Effector CD8-positive, alpha-beta T cell (primary cell): Measurements from ENCODE around the gene EVC.
"Not testable (repeated sequence)": the region's sequence is repeated elsewhere in the genome, so short reads cannot be mapped to it uniquely, and the experiment has no call there.

Experiments used
- DNase-seq: peaks from one replicate; lab custom pipeline; 2025; lab: John Stamatoyannopoulos, UW

Gene EVC

DNA sequence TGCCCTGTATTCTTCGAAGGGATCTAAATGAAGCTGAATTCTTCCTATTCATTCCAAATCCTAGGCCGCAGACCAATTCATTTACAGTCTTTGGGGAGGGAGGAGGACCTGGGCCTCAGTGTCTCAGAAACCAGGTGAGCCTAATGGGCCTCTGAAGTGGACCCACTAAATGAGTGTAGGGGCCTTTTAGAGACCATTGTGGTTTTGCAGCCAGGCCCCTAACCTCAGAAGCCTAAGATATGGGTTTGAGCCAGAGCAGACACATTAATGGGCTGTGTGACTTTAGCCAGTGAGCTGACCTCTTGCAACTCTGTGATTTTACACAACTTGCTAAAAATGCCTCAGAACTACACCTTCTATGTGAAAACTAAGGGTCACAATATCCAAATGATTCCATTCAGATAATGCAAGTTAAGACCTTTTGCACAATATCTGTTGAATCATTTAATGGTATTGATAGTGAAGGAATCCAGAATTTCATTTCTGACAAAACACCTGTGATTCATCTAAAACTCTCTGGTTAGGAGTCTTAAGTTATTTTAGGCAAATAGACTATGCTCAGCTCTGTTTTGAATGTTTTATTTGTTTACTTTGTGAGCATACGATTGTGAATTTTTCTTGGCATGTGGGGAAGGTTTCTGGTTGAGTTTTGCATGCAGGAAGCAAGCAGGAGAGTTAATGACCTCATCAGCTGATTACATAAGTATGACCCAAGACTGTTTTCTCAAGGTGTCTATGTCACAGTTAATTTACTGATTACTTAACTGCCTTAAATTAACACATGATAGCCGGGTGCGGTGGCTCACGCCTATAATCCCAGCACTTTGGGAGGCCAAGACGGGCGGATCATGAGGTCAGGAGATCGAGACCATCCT lies 75.0 kb downstream of the EVC start:
- DNase-seq, result no peak

DNA sequence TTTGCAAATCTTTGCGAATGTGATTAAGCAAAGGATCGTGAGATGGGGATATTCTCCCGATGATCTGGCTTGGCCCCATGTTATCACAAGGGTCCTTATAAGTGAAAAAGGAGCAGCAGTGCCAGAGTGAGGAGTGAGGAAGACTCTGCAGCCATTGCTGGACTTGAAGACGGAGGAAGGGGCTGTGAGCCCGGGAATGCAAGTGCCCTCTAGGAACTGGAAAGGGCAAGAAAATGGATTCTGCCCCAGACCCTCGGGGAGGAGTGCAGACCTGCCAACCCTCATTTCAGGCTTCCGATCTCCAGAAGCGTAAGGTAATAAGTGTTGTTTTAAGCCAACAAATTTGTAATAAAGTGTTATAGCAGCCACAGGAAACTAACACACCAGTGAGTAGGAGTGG lies 76.3 kb downstream of the EVC start:
- no peak for DNase-seq

DNA sequence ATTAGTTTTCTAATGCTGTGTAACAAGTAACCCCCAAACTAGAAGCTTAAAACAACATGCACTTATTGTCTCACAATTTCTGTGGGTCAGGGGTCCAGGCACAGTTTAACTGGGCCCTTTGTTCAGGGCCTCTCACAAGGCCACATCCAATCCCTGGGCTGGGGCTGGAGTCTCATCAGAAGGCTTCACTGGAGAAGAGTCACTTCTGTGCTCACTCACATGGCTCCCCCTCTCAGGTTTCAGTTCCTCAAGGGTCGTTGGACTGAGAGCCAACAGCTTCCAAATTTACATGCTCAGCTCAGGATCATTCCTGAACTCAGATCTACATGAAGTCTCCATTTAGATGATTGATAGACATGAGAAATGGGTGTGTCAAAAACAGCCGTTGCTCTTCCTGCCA lies 77.1 kb downstream of the EVC start:
- DNase-seq, result no peak

DNA sequence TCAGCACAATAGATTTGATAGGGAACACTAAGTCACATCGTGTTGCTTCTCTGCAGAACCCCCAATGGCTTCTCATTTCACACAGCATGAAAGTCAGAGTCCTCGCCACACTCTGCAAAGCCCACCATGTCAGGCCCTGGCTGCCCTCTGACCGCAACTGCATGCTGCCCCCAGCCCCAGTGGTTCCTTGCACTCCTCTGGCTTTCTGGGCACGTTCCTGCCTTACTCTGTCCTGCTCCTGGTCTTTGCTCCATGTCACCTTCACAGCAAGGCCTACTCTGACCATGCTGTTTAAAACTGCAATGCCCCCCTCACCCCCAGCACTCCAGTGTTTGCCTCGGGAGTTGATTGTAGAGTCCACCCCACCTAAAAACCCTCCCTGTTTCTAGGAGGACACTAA lies 78.1 kb downstream of the EVC start:
- DNase-seq, result no peak

DNA sequence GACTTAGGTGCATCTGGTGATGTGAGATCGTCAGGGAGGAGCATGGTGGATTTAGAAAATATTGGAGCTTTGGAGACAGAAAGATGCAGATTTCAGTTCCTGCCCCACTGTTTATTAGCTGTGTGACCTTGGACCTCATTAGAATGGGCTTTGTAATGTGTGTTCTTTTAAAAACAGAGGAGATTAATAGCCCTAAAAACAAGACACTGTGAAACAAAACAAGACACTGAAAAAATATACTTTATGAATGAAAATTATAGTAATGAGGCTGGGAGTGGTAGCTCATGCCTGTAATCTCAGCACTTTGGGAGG lies 79.5 kb downstream of the EVC start:
- no peak for DNase-seq

DNA sequence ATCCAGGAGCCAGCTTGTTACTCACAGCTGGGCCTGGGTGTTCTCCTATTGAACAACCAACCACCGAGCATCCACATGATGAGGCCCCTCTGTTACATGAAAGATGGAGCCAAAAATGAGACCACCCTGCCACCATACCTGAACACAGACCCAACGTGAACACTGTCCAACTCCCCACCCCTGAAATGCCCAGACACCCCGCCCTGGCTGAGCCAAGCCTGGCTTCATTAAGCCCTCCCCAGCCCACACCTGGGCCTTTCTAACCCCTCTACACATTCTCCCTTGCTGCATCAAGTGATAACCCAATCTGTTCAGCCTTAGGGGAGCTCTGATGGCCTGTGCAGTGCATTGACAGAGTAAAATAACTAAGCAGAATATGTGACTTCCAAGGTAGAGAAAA lies 80.7 kb downstream of the EVC start:
- DNase-seq, result no peak

DNA sequence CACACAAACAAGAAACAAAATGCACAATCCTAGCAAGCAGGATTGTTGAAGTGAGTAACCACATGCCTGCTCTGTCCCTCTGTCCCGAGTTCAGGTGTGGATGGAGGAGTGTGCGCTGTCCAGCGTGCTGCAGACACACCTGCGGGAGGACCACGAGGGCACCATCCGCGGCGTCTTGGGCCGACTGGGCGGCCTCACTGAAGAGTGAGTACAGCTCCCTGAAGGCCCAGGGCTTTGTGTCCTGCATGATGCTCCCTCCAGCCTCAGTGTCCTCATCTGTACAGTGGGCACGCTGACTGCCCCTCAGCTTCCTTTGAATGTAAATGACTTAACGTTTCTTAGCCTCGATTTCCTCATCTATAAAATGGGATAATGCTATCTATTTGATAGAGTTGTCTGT lies 82.5 kb downstream of the EVC start:
- DNase-seq, result no peak

DNA sequence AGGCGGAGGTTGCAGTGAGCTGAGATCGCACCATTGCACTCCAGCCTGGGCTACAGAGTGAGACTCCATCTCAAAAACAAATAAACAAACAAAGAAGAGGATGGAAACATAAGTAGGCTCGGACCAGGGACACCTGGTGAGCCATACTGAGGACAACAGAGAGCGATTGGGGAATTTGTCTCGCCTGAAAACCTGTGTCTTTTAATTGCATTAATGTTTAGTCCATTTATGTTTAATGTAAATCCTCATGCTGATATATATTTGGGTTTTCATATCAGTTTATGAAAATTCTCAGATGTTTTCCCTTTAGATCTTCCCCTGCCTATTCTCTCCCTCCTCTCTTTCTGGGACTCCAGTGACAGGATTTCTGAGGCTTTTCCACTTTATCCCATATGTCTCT lies 84.6 kb downstream of the EVC start:
- no peak for DNase-seq

DNA sequence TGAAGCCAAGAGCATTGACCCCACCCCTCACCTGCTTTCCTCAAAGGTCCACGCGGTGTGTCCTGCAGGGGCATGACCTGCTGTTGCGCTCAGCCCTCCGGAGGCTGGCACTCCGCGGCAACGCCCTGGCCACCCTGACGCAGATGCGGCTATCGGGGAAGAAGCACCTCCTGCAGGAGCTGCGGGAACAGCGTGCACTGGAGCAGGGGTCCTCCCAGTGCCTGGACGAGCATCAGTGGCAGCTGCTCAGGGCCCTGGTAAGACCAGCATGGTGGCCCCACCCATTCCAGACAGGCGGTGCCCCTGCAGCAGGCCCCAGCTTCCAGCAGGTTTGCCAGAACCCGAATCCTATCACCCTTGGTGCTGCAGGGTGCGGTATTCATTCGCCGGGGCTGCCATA lies 86.0 kb downstream of the EVC start:
- no peak for DNase-seq

DNA sequence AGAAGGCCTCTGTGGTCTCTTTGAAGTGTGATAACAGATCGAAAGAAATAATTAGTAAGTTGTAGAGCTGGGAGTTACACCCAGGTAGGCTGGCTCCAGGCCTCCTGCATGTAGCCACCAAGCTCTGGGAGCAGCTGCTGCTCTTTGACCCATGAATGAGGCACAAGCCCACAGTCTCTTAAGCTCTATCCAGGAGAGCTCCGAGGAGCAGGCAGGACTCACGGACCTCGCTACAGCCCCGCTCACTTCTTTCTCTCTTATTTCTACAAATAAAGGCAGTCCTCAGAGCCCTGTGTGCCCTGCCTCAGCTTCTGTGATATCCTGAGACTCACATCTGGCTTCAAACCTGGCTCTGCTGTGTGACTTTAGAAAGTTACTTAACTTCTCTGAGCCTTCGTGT lies 86.9 kb downstream of the EVC start:
- DNase-seq, result no peak

DNA sequence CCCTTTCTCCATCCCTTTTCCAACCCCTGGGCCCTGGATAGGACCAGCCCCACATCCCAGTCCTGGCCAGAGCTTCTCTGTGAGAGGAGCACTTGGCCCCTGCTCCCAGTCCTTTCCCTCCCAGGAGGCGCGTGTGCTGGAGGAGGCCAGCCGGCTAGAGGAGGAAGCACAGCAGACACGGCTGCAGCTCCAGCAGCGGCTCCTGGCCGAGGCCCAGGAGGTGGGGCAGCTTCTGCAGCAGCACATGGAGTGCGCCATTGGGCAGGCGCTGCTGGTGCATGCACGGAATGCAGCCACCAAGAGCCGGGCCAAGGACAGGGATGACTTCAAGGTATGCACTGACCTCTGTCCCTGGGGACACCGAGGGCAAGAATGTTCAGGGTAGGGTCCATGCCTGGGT lies 87.5 kb downstream of the EVC start:
- DNase-seq, result no peak

DNA sequence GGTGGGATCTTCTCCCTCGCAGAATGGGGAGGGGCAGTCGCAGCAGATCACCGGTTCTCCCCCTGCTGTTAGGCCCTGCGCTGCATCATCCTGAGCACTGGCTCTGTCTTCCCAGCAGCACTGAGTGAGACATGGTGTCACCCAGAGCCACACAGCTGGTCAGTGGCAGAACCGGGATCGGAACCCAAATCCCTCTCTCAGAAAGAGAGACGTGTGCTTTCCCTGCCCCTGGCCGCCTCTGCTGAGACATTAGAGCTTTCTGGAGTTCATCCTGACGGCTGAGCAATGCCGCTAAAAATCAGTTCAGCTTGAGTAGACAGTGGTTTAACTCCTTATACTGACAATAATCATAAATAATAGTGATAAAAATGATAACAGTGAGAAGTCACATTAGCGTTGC lies 87.9 kb downstream of the EVC start:
- no peak for DNase-seq

DNA sequence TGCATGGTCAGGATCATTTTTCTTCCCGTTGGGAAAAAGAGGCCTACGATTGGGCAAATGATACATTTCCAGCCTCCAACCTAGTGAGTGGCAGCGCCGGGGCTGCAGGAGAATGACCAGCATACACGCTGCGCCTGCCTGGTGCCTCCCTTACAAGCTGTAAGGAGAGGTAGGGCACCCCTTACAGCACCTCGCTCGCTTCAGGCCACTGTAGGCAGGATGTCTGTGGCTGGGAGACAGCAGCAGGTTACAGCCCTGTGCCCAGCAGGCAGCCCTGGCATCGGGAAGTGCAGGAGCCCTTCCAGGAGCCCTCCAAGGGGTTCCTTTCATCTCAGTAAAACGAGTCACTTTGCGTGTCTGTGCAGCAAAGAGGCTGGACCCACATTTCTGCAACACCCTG lies 88.4 kb downstream of the EVC start:
- DNase-seq, result no peak

DNA sequence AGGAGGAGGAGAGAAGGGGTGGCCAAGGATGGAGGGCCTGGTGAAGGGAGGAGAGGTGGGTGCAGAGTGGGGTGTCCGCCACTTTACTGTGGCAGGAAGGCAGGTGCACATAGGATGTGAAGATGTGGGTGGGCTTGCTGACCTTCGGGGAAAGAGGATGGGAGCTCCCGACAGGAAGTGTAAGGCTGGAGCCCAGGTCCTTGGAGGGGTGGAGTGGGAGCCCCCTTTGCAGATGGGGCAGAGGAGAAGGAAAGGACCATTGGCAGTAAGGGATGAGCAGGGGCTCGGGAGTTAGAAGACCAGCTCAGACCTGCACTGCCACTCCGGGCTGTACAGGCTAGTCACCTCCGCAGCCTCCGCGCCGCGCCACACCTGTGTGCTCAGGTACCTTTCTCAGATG lies 89.5 kb downstream of the EVC start:
- no peak for DNase-seq

DNA sequence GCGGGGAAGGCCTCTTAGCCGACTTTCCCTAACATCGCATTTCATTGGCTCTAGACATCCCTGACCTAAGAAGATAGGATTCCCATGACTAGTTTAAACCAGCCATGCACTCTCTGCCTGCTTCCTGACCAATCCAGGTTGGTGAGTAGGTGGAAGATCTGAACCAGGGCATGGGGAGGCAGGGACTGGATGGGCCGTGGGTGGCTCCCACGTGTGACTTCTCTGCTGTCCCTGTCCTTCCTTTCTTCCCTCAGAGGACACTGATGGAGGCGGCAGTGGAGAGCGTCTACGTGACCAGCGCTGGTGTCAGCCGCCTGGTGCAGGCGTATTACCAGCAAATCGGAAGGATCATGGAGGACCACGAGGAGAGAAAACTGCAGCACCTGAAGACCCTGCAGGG lies 90.7 kb downstream of the EVC start:
- DNase-seq, result no peak

DNA sequence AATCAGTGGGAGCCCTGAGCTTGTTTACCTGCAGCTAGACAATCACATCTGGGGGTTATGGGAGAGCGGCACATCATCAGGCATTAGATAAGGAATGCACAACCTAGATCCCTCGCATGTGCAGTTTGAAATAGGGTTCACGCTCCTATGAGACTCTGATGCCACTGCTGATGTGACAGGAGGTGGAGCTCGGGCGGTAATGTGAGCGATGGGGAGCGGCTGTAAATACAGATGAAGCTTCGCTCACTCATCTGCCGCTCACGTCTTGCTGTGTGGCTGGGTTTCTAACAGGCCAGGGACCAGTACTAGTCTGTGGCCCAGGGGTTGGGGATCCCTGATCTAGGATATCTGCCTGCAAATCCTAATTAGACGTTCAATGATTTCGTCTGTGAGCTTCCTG lies 91.6 kb downstream of the EVC start:
- DNase-seq, result no peak

DNA sequence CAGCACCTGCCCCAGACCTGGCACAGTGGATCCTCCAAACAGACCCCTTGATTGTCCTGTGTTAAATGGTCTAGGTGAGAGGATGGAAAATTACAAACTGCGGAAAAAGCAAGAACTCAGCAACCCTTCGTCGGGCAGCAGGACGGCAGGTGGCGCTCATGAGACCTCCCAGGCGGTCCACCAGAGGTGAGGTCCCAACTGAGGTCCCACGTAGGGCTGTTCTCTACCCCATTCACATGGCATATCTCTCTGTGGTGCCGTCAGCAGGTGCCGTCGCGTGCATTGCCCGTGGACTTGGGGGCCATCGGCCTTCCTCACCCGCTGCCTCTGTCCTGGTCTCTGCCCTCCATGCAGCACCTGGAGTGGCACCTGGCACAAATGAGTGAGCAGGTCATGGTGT lies 93.7 kb downstream of the EVC start:
- DNase-seq, result no peak

DNA sequence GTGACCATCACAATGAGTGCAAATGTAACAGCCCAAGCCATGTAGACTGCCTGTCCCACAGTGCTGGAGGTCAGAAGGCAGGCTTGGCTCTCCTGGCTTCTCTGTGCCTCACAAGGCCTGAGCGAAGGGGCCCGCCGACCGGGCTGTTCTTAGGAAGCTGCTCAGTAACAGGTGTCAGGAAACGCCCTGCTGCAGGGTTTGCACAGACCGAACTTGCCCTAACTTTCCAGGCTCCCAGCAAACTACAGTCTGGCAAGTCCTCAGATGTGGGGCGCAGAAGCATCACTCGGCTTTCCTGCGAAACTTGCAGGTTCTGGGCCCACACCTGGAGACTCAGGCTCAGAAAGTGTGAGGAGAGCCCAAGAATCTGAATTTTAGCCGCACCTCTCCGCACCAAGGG lies 94.3 kb downstream of the EVC start:
- DNase-seq, result no peak

DNA sequence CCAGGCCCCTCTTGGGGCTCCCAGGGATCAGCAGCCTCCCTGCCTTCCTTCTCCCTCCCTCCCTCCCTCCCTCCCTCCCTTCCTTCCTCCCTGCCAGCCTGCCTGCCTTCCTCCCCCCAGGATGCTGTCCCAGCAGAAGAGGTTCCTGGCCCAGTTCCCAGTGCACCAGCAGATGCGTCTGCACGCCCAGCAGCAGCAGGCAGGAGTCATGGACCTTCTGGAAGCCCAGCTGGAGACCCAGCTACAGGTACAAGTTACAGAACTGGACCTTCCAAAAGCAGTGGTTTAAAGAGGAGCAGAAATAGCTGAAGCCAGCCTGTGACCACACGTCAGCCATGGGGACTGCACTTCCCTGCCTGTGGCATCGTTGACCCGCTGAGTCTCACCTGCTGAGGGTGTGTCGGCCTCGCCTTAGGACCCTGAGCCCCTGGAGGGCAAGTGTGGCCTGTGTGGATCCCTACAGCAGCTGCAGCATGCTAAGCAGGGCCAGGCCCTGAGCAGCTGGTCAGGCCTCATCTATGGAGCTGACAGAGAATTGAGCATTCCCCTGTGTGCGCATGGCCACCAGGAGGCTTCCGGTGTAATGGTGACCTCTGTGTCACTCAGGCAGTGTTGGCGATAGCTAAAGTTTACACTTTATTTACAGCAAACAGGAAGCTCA lies 97.2 kb downstream of the EVC start:
- no peak for DNase-seq

DNA sequence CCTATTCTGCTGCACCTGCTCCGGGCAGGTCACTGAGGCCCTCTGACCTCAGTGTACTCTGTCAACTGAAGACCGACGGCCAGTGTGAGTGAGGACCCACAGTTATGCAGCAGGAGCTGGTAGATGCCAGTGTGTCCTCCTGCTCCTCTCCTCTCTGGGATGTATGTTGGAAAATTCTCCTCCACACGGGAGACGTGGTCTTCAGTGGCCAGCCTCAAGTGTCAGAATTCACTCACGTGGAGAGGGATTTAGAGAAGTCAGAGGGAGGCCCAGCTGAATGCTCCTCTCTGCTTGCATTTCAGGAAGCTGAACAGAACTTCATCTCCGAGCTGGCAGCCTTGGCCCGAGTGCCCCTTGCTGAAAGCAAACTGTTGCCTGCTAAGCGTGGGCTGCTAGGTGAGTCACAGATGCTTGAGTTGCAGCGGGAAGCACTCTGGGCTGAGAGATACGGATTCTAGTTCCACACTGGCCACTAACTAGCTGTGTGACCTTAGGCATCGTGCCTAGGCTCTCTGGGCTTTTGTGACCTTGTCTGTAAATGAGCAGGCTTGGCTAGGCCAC lies 98.3 kb downstream of the EVC start:
- DNase-seq, result no peak

DNA sequence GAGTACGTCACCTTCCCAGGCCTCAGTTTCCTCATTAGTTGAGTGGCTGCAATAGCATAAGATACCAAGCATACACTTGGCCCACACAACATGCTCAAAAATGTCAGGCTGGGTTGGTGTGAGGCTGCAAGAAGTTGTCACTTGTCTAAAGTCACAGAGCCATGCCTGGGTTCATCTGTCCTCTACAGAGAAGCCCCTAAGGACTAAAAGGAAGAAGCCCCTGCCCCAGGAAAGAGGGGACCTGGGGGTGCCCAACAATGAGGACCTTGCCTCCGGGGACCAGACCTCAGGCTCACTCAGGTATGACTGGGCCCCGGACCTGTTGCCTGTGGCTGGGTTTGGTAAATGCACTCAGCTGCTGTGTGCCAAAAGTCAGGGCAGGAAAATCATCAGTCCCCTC lies 99.2 kb downstream of the EVC start:
- no peak for DNase-seq

DNA sequence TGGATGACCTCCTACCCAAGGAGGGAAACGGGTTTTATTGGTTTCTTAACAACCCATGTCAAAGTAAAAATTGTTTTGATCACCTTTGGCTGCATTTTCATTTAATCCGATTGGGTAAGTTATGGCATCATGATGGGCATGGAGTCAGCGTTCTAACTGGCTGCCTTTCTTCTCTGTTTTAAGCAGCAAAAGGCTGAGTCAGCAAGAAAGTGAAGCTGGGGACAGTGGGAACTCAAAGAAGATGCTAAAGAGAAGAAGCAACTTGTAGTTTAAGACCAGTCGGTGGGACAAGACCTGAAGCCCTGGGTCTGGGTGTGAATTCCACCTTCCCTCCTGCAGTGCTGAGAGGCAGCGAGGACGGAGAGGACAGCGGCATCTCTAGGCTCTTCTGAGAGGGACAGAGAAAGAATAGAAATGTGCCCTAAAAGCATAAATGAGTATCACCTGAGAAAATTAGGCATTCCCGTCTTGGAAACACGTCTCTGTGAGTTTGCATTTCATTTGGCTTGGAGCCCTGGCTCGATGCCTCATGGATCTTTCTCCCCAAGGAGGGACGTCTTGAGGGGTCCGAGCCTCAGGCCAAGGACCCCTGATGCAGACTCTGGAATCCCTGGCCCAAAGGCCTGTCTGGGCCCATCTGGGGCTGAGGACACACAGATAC lies 99.9 kb downstream of the EVC start:
- DNase-seq, result no peak

DNA sequence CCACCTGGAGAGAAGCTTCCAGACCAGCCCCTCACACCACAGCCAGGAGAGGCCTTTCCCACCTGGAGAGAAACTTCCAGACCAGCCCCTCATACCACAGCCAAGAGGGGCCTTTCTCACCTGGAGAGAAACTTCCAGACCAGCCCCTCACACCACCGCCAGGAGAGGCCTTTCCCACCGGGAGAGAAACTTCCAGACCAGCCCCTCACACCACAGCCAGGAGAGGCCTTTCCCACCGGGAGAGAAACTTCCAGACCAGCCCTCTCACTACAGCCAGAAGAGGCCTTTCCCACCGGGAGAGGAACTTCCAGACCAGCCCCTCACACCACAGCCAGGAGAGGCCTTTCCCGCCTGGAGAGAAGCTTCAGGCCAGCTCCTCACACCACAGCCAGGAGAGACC lies 101.1 kb downstream of the EVC start:
- not testable (repeated sequence) for DNase-seq
